ENCODE data around the gene PSMD2.
"Not testable (repeated sequence)": the region's sequence is repeated elsewhere in the genome, so short reads cannot be mapped to it uniquely, and the experiment has no call there.

Gene PSMD2

GRCh38 chr3:184298759-184299487, at the start of gene PSMD2:
PSMD2 (plus strand) TSS chr3:184299241; CDS start chr3:184299267, 26 bp downstream.
- DNase-seq (ENCODE audit: low read depth), result peak; percentile 98

DNA sequence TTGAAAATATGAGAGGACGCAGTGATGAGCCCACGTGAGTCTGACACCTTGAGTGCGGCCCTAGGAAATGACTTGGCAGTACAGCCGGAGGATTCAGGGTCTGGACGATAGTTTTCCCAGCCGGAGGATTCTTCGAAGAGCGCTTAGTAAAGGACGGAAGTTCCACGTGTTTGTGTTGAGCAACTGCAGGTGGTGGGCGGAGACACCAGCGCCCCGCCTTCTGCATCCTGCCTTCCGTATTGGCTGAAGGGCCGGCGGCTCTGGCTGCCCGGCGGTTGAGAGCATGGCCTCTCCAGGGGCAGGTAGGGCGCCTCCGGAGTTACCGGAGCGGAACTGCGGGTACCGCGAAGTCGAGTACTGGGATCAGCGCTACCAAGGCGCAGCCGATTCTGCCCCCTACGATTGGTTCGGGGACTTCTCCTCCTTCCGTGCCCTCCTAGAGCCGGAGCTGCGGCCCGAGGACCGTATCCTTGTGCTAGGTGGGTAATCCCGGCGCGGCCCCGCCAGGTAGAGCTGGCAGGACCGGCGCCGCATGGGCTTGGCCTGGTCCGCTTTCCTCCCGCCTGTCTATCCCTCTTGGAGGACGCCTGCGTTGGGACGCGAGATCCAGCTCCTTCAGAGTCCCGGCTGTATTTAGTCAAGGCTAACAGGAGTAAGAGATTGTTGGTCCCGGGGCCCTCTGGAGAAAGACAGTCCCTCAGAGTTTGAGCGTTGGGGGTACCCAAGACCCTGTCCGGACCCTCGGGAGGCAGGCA, 49.5 kb upstream of the PSMD2 start, which contains the start of gene EEF1AKMT4:
TSS of gene EEF1AKMT4 (plus strand) at position 261 of the 755 bp plus-strand sequence. CDS start at position 284, 23 bp downstream.
- DNase-seq (ENCODE audit: low read depth), result peak; percentile 92

DNA sequence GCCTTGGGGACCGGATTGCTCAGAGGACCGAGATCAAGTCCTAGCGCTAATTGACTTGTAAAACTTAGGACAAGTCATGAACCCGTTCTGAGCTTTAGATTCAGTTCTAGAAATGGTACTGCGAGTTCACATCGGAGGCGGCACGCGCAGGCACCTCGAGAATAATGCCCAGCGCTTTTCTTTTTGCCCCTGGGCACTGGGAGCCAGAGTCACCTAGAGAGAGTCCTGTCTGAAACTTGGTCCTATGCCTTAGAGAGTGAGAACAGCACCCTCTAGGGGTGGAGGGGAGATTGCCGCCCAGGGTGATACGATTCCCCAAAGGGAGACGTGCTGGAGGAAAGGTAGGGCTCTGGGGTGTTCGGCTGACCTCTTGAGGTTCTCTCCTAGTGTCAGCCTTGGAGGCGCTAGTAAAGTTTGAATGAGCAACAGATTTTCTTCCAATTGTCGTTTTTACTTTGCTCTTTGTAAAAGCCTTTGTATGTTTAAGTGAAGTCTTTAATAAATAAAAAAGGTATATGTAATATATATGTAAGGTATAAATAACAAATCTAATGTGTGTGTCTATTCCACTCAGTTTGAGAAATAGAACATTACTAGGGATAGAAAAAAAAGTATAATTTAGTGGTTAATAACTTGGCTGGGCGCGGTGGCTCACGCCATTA, 48.7 kb upstream of the PSMD2 start:
- DNase-seq (ENCODE audit: low read depth), result peak; percentile 84

GRCh38 chr3:184255291-184256039, 43.6 kb upstream of the PSMD2 start:
- DNase-seq (ENCODE audit: low read depth), result no peak

- DNase-seq (ENCODE audit: low read depth), result no peak
These were observed 41.7 kb upstream of the PSMD2 start for GRCh38 chr3:184257083-184257915.

DNA sequence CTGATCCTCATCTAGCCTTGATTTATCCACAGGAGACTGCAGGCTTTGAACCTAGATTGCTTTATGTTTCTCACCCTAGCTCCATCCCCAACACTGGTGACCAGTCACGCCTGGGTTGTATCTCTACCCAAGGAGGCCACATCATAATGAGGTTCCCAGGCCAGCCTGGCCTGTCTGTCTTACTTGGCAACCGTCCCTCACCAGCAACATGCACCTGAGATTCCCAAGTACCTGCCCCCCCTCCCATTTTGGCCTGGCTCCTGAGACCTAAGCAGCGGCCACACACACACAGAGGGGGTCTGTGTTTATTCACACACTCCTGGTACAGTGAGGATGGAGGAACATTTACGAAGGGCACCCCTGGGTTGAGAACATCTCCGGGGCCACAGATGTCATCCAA, 40.1 kb upstream of the PSMD2 start:
- DNase-seq (ENCODE audit: low read depth), result no peak

- DNase-seq (ENCODE audit: low read depth), result no peak
These were observed 39.6 kb upstream of the PSMD2 start for GRCh38 chr3:184259396-184259877.

GRCh38 chr3:184259878-184260723, 38.9 kb upstream of the PSMD2 start:
- no peak for DNase-seq (ENCODE audit: low read depth)

DNA sequence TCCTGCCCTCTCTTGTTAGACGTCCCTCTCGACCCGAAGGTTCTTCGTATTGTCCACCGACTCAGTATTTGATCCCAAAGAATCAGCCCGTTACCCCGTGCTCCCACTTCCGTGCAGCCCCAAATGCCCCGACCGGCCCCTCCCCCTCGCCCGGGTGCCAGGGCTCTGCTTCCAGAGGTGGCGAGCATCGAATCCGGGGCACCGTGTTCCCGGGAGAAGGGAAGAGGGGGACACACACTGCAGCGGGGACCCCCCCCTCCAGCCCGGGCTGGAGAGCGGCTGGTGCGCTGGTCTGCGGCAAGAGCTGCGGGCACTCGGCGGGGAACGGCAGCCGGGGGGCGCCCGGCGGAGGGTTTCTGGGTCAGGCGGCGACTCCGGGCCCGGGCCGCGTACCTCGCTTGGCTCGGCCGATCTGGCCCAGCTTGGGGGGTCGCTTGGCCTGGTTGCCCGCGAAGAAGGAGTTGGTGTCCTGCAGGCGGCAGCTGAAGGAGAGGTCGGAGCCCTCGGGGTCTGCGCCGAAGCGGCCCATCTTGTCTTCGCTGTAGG, 38.2 kb upstream of the PSMD2 start:
- DNase-seq (ENCODE audit: low read depth), result no peak

DNA sequence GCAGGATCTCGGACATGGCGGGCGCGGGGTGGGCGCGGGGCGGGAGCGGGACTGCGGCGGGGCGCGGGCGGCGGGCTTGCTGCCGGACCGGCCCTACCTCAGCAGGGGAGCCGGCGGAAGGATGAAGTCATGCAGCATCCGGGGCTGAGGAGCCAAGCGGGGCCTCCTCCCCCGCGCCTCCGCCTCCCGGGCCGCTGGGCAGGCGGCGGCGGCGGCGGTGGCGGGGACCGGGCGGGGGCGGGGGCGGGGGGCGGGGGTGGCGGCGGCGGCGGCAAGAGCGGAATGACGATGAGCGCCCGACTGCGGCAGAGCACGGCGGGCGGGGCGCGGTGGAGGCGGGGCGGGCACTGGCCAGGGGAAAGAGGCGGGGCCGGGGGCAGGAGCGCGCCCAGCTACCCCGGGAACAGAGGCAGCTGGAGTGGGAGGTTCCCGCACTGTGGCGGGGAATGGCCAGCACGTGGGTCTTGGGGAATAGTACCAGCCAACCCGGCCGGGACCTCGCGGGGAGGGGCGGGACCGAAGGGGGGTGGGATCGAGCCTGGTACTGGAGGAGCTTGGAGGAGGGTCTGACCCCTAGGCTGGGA, 37.7 kb upstream of the PSMD2 start, which contains the start of gene CAMK2N2:
TSS of gene CAMK2N2 (minus strand) at position 284 of the 584 bp plus-strand sequence. CDS start at position 16, 268 bp downstream.
- DNase-seq (ENCODE audit: low read depth), result no peak

DNA sequence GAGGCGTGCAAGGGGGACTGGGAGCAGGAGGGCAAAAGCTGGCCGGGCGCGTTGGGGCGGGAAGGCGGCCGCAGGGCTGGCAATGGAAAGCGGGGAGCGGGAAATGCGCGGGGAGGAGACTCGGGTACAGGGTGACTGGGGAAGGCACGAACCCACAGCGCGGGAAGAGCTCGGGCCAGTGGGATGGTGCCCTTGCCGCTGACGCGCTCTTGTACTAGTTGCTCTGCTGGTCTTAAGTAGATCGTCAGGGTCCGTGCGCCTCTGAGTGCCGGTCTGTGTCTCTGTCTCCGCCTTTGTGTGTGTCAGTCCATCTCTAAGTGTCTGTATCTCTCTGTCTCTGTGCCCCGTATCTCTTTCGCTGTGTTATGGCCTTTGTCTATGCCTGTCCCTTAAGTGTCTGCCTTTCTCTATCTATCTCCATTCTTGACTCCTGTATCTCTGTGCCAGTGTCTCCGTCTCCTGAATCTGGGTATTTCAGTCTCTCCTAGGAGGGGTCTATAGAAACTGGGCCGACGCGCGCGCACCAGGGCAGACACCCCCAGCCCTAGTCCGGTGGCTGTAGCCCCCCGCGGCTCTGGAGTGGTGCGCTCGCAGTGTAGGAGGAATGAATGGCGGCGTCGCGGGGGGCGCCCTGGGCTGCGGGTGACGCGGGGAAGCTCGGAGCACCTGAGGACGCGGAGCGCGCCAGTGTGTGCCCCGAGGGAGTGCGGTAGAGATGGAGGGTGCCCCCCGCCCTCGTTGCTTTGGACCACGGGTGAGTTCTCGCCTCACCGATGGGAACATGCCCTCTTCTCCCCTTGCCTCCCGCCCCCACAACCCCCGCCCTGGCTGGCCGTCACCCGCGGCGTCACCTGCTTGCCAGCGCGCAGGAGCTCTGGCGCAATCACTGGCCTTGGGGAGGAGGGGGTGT, 36.9 kb upstream of the PSMD2 start:
- DNase-seq (ENCODE audit: low read depth), result no peak

GRCh38 chr3:184262764-184263179, 36.3 kb upstream of the PSMD2 start:
- no peak for DNase-seq (ENCODE audit: low read depth)

DNA sequence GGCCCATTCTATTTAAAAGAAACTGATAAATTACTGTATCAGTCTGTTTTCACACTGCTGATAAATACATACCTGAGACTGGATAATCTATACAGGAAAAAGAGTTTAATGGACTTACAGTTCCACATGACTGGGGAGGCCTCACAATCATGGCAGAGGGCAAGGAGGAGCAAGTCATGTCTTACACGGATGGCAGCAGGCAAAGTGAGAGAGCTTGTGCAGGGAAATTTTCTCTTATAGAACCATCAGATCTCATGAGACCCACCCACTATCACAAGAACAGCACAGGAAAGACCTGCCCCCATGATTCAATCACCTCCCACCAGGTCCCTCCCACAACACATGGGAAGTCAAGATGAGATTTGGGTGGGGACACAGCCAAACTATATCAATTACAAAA, 31.8 kb upstream of the PSMD2 start:
- not testable (repeated sequence) for DNase-seq (ENCODE audit: low read depth)

- no peak for DNase-seq (ENCODE audit: low read depth)
These were observed 26.8 kb upstream of the PSMD2 start for GRCh38 chr3:184272269-184272668.

DNA sequence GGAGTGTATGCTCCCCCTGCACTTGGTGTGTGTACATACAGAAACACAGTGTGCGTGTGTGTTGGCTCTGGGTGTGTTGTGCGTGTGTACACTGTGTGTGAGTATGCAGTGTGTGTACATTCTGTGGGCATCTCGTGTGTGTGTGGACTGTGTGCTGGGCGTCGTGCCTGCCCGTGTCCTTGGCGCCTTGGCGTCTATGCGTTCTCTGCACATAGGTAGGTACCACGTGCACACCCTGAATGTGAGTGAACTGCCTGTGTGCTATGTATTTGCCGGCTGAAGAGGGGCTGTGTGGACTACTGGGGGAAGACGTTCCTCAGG, 23.7 kb upstream of the PSMD2 start:
- no peak for DNase-seq (ENCODE audit: low read depth)

- no peak for DNase-seq (ENCODE audit: low read depth)
These were observed 22.8 kb upstream of the PSMD2 start, which contains the start of gene ECE2 for GRCh38 chr3:184275961-184276910. ECE2 (plus strand) TSS chr3:184276022; CDS start chr3:184276154, 132 bp downstream.

- DNase-seq (ENCODE audit: low read depth), result no peak
These were observed 21.7 kb upstream of the PSMD2 start for GRCh38 chr3:184277366-184277765.

Data from stimulated activated CD8-positive, alpha-beta memory T cell treated with anti-CD3 and anti-CD28 coated beads, Interleukin-7, amount 100 ng/mL, for 24 hours (primary cell).